Transverse colon (tissue), 4 donors: Measurements from ENCODE around the gene NOM1. TPM values are rescaled to one million over a fixed set of nuclear protein-coding genes. Genes with fewer than 3 reads are reported as not detected.

Source experiments
- DNase-seq: peaks from one replicate; pipeline ENCODE4 v3.0.0-alpha.2; 2019
- H3K27ac ChIP-seq, 4 donors: fragments of 200-600 bp; sonication (generic); 2 replicates each; pipeline ENCODE4 v1.5.1; 2016 to 2018; ENCODE audit warnings: inconsistent platforms in 4 of 4
- H3K27me3 ChIP-seq: fragments of 200-600 bp; sonication (generic); 2 replicates; pipeline ENCODE4 v1.5.1; 2017; ENCODE audit warnings: inconsistent platforms
- H3K36me3 ChIP-seq, 4 donors: fragments of 200-600 bp; sonication (generic); 2 replicates each; pipeline ENCODE4 v1.5.1; 2017 to 2019; ENCODE audit warnings: inconsistent platforms in 4 of 4
- H3K4me1 ChIP-seq, 4 donors: fragments of 200-600 bp; sonication (generic); 2 replicates each; pipeline ENCODE4 v1.5.1; 2017 to 2020; ENCODE audit warnings: inconsistent platforms in 4 of 4
- H3K4me3 ChIP-seq, 4 donors: fragments of 200-600 bp; sonication (generic); 1 replicate in 1 of 4; 2 replicates in 3 of 4; pipeline versions ENCODE4 v1.5.1 to v1.6.1; 2017 to 2019; ENCODE audit warnings: inconsistent platforms in 4 of 4
- H3K9me3 ChIP-seq, 2 donors: fragments of 200-600 bp; sonication (generic); 2 replicates each; pipeline ENCODE4 v1.5.1; 2017 to 2019; ENCODE audit warnings: inconsistent platforms in 2 of 2
- CTCF ChIP-seq, 5 experiments: fragments of 200-600 bp in 3 of 5; fragments of 450-650 bp in 2 of 5; sonication (generic) in 3 of 5; IDR thresholded peaks; 1 replicate in 2 of 5; 2 replicates in 3 of 5; pipeline ENCODE4 v1.5.1; 2016 to 2017; ENCODE audit warnings: antibody characterized with exemption in 5 of 5, inconsistent platforms in 3 of 5, mild to moderate bottlenecking in 2 of 5, moderate library complexity in 1 of 5
- EP300 ChIP-seq: sonication (generic); formaldehyde crosslinking; IDR thresholded peaks from one replicate; pipeline ENCODE4 v1.6.1; 2017; ENCODE audit warnings: antibody characterized with exemption, low read depth
- POLR2A ChIP-seq: fragments of 450-650 bp; IDR thresholded peaks from one replicate; pipeline ENCODE4 v1.6.1; 2016; ENCODE audit warnings: antibody characterized with exemption, mild to moderate bottlenecking, moderate library complexity
- POLR2AphosphoS5 ChIP-seq, 3 donors: sonication (generic); formaldehyde crosslinking; IDR thresholded peaks; one replicate each; pipeline ENCODE4 v1.6.1; 2016; ENCODE audit warnings: antibody characterized with exemption in 3 of 3
- WGBS, 2 donors: methylation state at CpG; one replicate each; pipeline ENCODE4 v1.1.5; 2018; ENCODE audit warnings: low coverage in 1 of 2; 5-methylcytosine and 5-hydroxymethylcytosine counted together
- in situ Hi-C, 4 donors: fragments of 200-750 bp; cut with MboI; loops; one replicate each; pipeline versions ENCODE4 v1.15.0 to v1.15.1; 2017; ENCODE audit warnings: low sequenced_read_pairs in 3 of 4, low pct_ligation_motif_present in 1 of 4, low pct_unique_long_range_greater_than_20kb in 1 of 4
- intact Hi-C: fragments of 100-400 bp; cut with DNase I; formaldehyde crosslinking; loops from one replicate; pipeline ENCODE4 v1.15.1; 2023; ENCODE audit warnings: low total_unique reads
- total RNA-seq, 4 donors: library from RNA; depleted of rRNA; stranded (reverse); fragments of >200 nt; gene quantifications; one replicate each; pipeline ENCODE4 v1.1.0, GENCODE V29; 2016

Gene NOM1
- total RNA-seq, 4 donors from 2014 or later: 6.6 to 22.4 (median 15.2) TPM

DNA sequence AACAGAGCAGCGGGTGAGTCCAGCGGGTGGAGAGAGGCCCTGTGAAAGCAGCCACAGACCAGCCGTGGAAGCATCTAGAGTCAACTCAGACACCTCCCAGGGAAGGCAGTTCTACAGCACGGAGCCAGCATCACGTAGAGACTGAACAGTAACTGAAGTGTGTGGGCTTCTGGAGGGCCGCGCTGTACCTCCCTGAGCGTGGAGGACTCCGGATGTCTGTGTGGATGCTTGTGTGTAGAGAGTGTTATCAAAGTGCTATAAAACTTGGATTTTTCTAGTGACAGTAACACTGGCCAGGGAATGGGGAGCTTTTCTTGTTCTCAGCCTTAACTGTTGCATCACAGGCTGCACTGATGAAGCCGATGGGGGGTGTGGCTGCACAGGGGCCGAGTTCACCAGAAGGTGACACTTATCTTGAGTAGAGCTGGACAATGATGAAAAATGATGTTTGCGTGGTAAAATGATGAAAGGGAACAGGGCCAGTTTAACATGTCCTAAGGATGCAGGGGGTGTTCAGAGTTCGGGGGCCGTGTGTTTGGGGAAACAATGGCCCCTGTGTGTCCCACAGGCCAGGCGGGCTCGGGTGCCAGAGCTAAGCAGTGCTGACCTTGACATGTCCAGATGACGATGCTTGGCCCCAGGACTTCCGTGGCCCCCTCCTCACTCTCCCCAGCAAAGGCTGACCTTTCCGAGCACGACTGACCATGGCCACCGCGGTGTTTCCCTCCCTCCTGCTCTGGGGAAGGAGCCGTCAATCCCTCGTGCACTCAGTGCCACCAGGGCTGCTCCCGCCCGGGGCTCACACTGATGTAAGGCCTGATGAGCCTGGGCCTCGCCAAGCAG lies 39.1 kb downstream of the NOM1 start:
- DNase-seq: no peak
- intact Hi-C loops: no loop called here
- Histone ChIP-seq H3K4me1 (peaks cover 0 to 10% (median 2%) of the 10 kb centered on the region in 4 donors), H3K27ac (no peak overlapping the region), H3K27me3 (peaks cover 9% of the 10 kb centered on the region), H3K36me3 (no peaks in the 10 kb centered on the region), H3K9me3 (no peaks in the 10 kb centered on the region), H3K4me3 (no peak overlapping the region)
- WGBS, 2 donors: 84 to 87% methylated on average over 3 to 24 of the region's 27 CpGs
- TF ChIP-seq EP300 (no peak), POLR2A (no peak), CTCF (IDR thresholded peaks at IDR 0.05) (no peak), POLR2AphosphoS5 (IDR thresholded peaks at IDR 0.05) (no peak)
- in situ Hi-C loops: no loop called here

GRCh38 chr7:156989766-156990535 lies 40.4 kb downstream of the NOM1 start:
- TF ChIP-seq POLR2AphosphoS5 (IDR thresholded peaks at IDR 0.05): no peak
- TF ChIP-seq CTCF (IDR thresholded peaks at IDR 0.05): no peak
- TF ChIP-seq EP300: no peak
- no peak for TF ChIP-seq POLR2A
- no peak for DNase-seq
- Histone ChIP-seq H3K27ac (no peak overlapping the region), H3K4me3 (no peak overlapping the region), H3K27me3 (peaks cover 15% of the 10 kb centered on the region), H3K36me3 (no peaks in the 10 kb centered on the region), H3K9me3 (no peaks in the 10 kb centered on the region), H3K4me1 (peaks cover 0 to under 1% (median 0%) of the 10 kb centered on the region in 4 donors)
- intact Hi-C loops: no loop called here
- in situ Hi-C loops: no loop called here
- WGBS, 2 donors: 84 to 100% methylated on average over 2 to 21 of the region's 25 CpGs

DNA sequence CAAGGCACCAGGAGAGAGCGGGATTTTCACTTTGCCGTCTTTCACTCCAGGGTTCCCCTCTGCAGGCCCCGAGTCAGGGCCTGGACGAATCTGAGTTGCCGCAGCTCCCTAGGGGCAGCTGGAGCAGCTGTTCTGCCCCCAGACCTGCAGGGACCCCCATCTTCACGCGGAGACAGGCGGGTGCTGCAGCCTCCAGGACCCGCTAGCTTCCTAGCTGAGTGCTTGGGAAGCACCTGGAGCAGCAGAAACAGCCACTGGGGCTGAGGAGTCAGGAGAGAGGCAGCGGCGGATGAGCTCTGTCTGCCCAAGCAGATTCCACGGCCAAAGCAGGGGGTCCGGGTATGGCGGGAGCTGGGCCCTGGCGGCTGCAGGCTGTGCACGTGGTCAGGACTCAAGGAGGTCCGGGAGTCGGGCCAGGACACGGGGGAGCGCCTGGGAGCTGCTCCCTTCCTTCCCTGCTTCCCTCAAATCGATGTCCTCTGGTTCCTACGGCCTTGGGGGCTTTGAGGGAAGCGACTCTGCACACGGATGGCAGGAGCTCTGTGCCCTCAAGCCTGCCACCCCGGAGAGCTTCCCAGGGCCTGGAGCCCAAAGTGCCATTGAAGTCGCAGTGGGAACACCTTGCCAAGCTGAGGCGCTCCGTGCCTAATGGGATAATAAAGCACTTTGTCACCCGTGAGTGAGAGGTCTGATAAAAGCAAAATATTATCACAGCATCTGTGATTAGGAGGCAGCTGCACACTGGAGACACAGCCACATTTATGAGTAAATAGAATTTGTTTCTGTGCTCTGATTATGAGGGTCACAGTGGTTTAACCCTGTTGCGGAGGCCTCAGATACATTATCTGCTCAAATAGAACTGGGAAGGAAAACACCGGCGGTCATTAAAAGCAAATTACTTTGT lies 43.8 kb downstream of the NOM1 start:
- no peak for DNase-seq
- Histone ChIP-seq H3K27me3 (peaks cover 15% of the 10 kb centered on the region), H3K27ac (no peak overlapping the region), H3K4me1 (no peaks in the 10 kb centered on the region), H3K4me3 (no peak overlapping the region), H3K9me3 (no peaks in the 10 kb centered on the region), H3K36me3 (no peaks in the 10 kb centered on the region)
- TF ChIP-seq POLR2AphosphoS5 (IDR thresholded peaks at IDR 0.05) (no peak), CTCF (IDR thresholded peaks at IDR 0.05) (no peak), POLR2A (no peak), EP300 (no peak)
- intact Hi-C loops (no loop called here), in situ Hi-C loops (no loop called here)
- 72 to 100% methylated on average over 4 to 32 of the region's 32 CpGs for WGBS, 2 donors

GRCh38 chr7:156993925-156994235 lies 44.4 kb downstream of the NOM1 start:
- Histone ChIP-seq H3K27me3 (peaks cover 21% of the 10 kb centered on the region), H3K4me3 (no peak overlapping the region), H3K4me1 (peaks cover 0 to 2% (median 0%) of the 10 kb centered on the region in 4 donors), H3K36me3 (no peaks in the 10 kb centered on the region), H3K9me3 (no peaks in the 10 kb centered on the region), H3K27ac (no peak overlapping the region)
- in situ Hi-C loops (no loop called here), intact Hi-C loops (no loop called here)
- no peak for DNase-seq
- WGBS, 2 donors: 75 to 91% methylated on average over 7 to 10 of the region's 10 CpGs
- TF ChIP-seq POLR2A (no peak), POLR2AphosphoS5 (IDR thresholded peaks at IDR 0.05) (no peak), CTCF (IDR thresholded peaks at IDR 0.05) (no peak), EP300 (no peak)
